ENCODE results near the gene DUSP1.

Gene DUSP1

GRCh38 chr5:172741206-172741582, 29.8 kb downstream of the DUSP1 start:
- DNase-seq = no peak

- DNase-seq = peak; percentile 92
Measured at GRCh38 chr5:172740428-172741205, 30.4 kb downstream of the DUSP1 start.

- DNase-seq = no peak
Measured at GRCh38 chr5:172739375-172739774, 31.6 kb downstream of the DUSP1 start.

GRCh38 chr5:172736508-172737135, 34.4 kb downstream of the DUSP1 start:
- DNase-seq = no peak

GRCh38 chr5:172735141-172735831, 35.7 kb downstream of the DUSP1 start:
- DNase-seq = no peak

GRCh38 chr5:172733974-172734346, 37.0 kb downstream of the DUSP1 start:
- DNase-seq = no peak

- DNase-seq = peak; percentile 33
Measured at GRCh38 chr5:172733131-172733973, 37.6 kb downstream of the DUSP1 start.

- DNase-seq = no peak
Measured at GRCh38 chr5:172732201-172732865, 38.7 kb downstream of the DUSP1 start.

GRCh38 chr5:172731680-172732074, 39.3 kb downstream of the DUSP1 start:
- DNase-seq = no peak

GRCh38 chr5:172730981-172731679, 39.9 kb downstream of the DUSP1 start:
- DNase-seq = peak; percentile 17

- DNase-seq = no peak
Measured at GRCh38 chr5:172730222-172730621, 40.8 kb downstream of the DUSP1 start.

- no peak for DNase-seq
Measured at GRCh38 chr5:172729588-172729987, 41.4 kb downstream of the DUSP1 start.

GRCh38 chr5:172728481-172729241, 42.3 kb downstream of the DUSP1 start:
- no peak for DNase-seq

- DNase-seq = no peak
Measured at GRCh38 chr5:172727551-172727950, 43.4 kb downstream of the DUSP1 start.

- DNase-seq = no peak
Measured at GRCh38 chr5:172726966-172727365, 44.0 kb downstream of the DUSP1 start.

GRCh38 chr5:172725785-172726184, 45.2 kb downstream of the DUSP1 start:
- no peak for DNase-seq

GRCh38 chr5:172725273-172725672, 45.7 kb downstream of the DUSP1 start:
- no peak for DNase-seq

- DNase-seq = no peak
Measured at GRCh38 chr5:172724242-172725183, 46.5 kb downstream of the DUSP1 start.

GRCh38 chr5:172723508-172723907, 47.5 kb downstream of the DUSP1 start:
- DNase-seq = no peak

GRCh38 chr5:172722327-172722815, 48.6 kb downstream of the DUSP1 start:
- DNase-seq = no peak
